WTC11 (cell line): ENCODE measurements around the gene APOL1. TPM values are rescaled to one million over a fixed set of nuclear protein-coding genes. Genes with fewer than 3 reads are reported as not detected.

Experiments used
- ATAC-seq: fragments of 200-7000 bp; cut with Tn5 transposase; 2 replicates; pipeline ENCODE4 v1.10.0; 2021; ENCODE audit warnings: mild to moderate bottlenecking, moderate library complexity
- CTCF ChIA-PET: fragments of 300-600 bp; sonication (Branson Sonifier 250); formaldehyde crosslinking; loops from one replicate; lab custom pipeline; 2021; ENCODE audit warnings: antibody characterized with exemption; lab: Charles Lee
- POLR2A ChIA-PET: fragments of 350-600 bp; sonication (Branson Sonifier 250); formaldehyde crosslinking; loops from one replicate; lab custom pipeline; 2021; ENCODE audit warnings: antibody characterized with exemption; lab: Charles Lee
- DNase-seq: peaks from one replicate; pipeline ENCODE4 v3.0.0; 2021; ENCODE audit warnings: low spot score
- H3K27ac Mint-ChIP-seq: 2 replicates; pipeline ENCODE4 v1.8.0; 2021; ENCODE audit warnings: mixed read lengths
- H3K27me3 Mint-ChIP-seq: 2 replicates; pipeline ENCODE4 v1.8.0; 2021; ENCODE audit warnings: low read depth, mild to moderate bottlenecking, moderate library complexity, mixed read lengths
- H3K36me3 Mint-ChIP-seq: 2 replicates; pipeline ENCODE4 v1.8.0; 2021; ENCODE audit warnings: mixed read lengths
- H3K4me1 Mint-ChIP-seq: 2 replicates; pipeline ENCODE4 v1.8.0; 2022; ENCODE audit warnings: mixed read lengths
- H3K4me3 Mint-ChIP-seq: 2 replicates; pipeline ENCODE4 v1.8.0; 2021; ENCODE audit warnings: mild to moderate bottlenecking, moderate library complexity, mixed read lengths
- H3K9me3 Mint-ChIP-seq: 2 replicates; pipeline ENCODE4 v1.8.0; 2021; ENCODE audit warnings: mixed read lengths
- ATF1 ChIP-seq: sonication (generic); formaldehyde crosslinking; IDR thresholded peaks from 2 replicates; pipeline ENCODE4 v1.8.1; 2023; ENCODE audit warnings: mild to moderate bottlenecking, moderate library complexity, missing genetic modification reagents
- CBFB ChIP-seq: sonication (generic); formaldehyde crosslinking; IDR thresholded peaks from 2 replicates; pipeline ENCODE4 v1.8.1; 2022; ENCODE audit warnings: mild to moderate bottlenecking, low read depth, missing genetic modification reagents
- ELF4 ChIP-seq: sonication (generic); formaldehyde crosslinking; IDR thresholded peaks from 2 replicates; pipeline ENCODE4 v1.8.1; 2022; ENCODE audit warnings: low read depth, mild to moderate bottlenecking, moderate library complexity, missing genetic modification reagents
- ESRRA ChIP-seq: sonication (generic); formaldehyde crosslinking; IDR thresholded peaks from 2 replicates; pipeline ENCODE4 v1.8.1; 2022; ENCODE audit warnings: mild to moderate bottlenecking, missing genetic modification reagents, borderline replicate concordance
- GRHL2 ChIP-seq: fragments of 250-450 bp; sonication (Bioruptor Pico); IDR thresholded peaks from 2 replicates; pipeline ENCODE4 v1.8.0; 2022; ENCODE audit warnings: mild to moderate bottlenecking, moderate library complexity; ENCODE audit not compliant: insufficient replicate concordance, severe bottlenecking
- GTF2I ChIP-seq: fragments of 250-450 bp; sonication (Bioruptor Pico); conservative IDR thresholded peaks from 2 replicates; pipeline ENCODE4 v1.4.0; 2021; ENCODE audit warnings: mild to moderate bottlenecking
- IRF2 ChIP-seq: sonication (generic); formaldehyde crosslinking; IDR thresholded peaks from 2 replicates; pipeline ENCODE4 v1.8.0; 2022; ENCODE audit warnings: low read depth, missing genetic modification reagents, borderline replicate concordance
- NFE2L1 ChIP-seq: sonication (generic); formaldehyde crosslinking; IDR thresholded peaks from 2 replicates; pipeline ENCODE4 v1.8.1; 2023; ENCODE audit warnings: missing genetic modification reagents
- NR1H2 ChIP-seq: sonication (generic); formaldehyde crosslinking; IDR thresholded peaks from 2 replicates; pipeline ENCODE4 v1.9.0; 2021; ENCODE audit warnings: mild to moderate bottlenecking, moderate library complexity, missing genetic modification reagents
- OVOL2 ChIP-seq: fragments of 250-450 bp; sonication (Bioruptor Pico); IDR thresholded peaks from 2 replicates; pipeline ENCODE4 v1.9.0; 2021; ENCODE audit warnings: mild to moderate bottlenecking, borderline replicate concordance
- RELA ChIP-seq: sonication (generic); formaldehyde crosslinking; IDR thresholded peaks from 2 replicates; pipeline ENCODE4 v1.8.1; 2022; ENCODE audit warnings: missing genetic modification reagents, mild to moderate bottlenecking, borderline replicate concordance
- TEAD1 ChIP-seq: sonication (generic); formaldehyde crosslinking; IDR thresholded peaks from 2 replicates; pipeline ENCODE4 v1.8.0; 2022; ENCODE audit warnings: mild to moderate bottlenecking, missing genetic modification reagents
- TEAD4 ChIP-seq: sonication (generic); formaldehyde crosslinking; IDR thresholded peaks from 2 replicates; pipeline ENCODE4 v1.8.0; 2022; ENCODE audit warnings: mild to moderate bottlenecking, missing genetic modification reagents
- ZNF138 ChIP-seq: sonication (generic); formaldehyde crosslinking; conservative IDR thresholded peaks from 2 replicates; pipeline ENCODE4 v1.8.1; 2022; ENCODE audit warnings: mild to moderate bottlenecking, moderate library complexity, missing genetic modification reagents
- ZNF232 ChIP-seq: sonication (generic); formaldehyde crosslinking; IDR thresholded peaks from 2 replicates; pipeline ENCODE4 v1.8.0; 2022; ENCODE audit warnings: mild to moderate bottlenecking, missing genetic modification reagents
- ZNF423 ChIP-seq: fragments of 250-450 bp; sonication (Bioruptor Pico); IDR thresholded peaks from 2 replicates; pipeline ENCODE4 v2.1.2; 2022; ENCODE audit warnings: mild to moderate bottlenecking, moderate library complexity
- total RNA-seq: library from RNA; stranded (reverse); gene quantifications from 3 replicates; pipeline ENCODE4 v1.2.3, GENCODE V29; 2021
- TF ChIP-seq, protein P1 (sequence below): sonication (generic); formaldehyde crosslinking; conservative IDR thresholded peaks from 2 replicates; pipeline ENCODE4 v1.8.1; 2023; ENCODE audit warnings: mild to moderate bottlenecking, low read depth, missing genetic modification reagents, moderate library complexity
- TF ChIP-seq, protein P2 (sequence below): sonication (generic); formaldehyde crosslinking; IDR thresholded peaks from 2 replicates; pipeline ENCODE4 v1.8.1; 2023; ENCODE audit warnings: mild to moderate bottlenecking, missing genetic modification reagents, moderate library complexity
- TF ChIP-seq, protein P3 (sequence below): sonication (generic); formaldehyde crosslinking; IDR thresholded peaks from 2 replicates; pipeline ENCODE4 v1.8.1; 2023; ENCODE audit warnings: mild to moderate bottlenecking, missing genetic modification reagents
- TF ChIP-seq, protein P4 (sequence below): fragments of 250-450 bp; sonication (Bioruptor Pico); conservative IDR thresholded peaks from 2 replicates; pipeline ENCODE4 v1.9.0; 2021; ENCODE audit warnings: mild to moderate bottlenecking
- TF ChIP-seq, protein P5 (sequence below): fragments of 200-600 bp; IDR thresholded peaks from 2 replicates; pipeline ENCODE4 v1.8.0; 2022; ENCODE audit warnings: antibody characterized with exemption
- TF ChIP-seq, protein P6 (sequence below): fragments of 250-450 bp; sonication (Bioruptor Pico); IDR thresholded peaks from 2 replicates; pipeline ENCODE4 v1.9.0; 2021; ENCODE audit warnings: mild to moderate bottlenecking
- TF ChIP-seq, protein P7 (sequence below): sonication (generic); formaldehyde crosslinking; IDR thresholded peaks from 2 replicates; pipeline ENCODE4 v1.8.0; 2023; ENCODE audit warnings: missing genetic modification reagents

The APOL1 gene
- total RNA-seq, 1 experiment from 2014 or later = 0.35 TPM

DNA sequence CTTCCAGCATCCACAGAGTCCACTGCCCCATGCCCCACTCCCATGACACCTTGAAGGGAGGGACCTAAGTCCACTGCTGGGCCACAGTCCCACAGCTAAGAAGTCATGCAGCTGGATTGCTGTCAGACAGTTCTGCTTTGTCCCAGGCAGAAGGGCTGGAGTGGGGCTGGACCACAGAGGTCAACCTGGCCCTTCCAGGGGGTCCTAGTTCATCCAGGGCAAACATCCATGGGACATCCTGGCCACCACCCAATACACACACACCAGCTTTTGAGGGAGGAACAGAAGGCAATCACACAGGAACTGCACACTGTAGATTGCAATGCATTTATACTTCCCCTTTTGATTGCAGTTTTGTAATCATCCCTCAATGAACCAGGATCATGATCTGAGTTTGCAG lies 40.0 kb upstream of the APOL1 start:
- TF ChIP-seq ZNF423 (no peak), OVOL2 (no peak), ATF1 (no peak), ZNF138 (CRISPR knock-in tag) (no peak), GTF2I (CRISPR knock-in tag) (no peak), IRF2 (CRISPR knock-in tag) (no peak), TEAD4 (no peak)
- TF ChIP-seq, protein P1, sequence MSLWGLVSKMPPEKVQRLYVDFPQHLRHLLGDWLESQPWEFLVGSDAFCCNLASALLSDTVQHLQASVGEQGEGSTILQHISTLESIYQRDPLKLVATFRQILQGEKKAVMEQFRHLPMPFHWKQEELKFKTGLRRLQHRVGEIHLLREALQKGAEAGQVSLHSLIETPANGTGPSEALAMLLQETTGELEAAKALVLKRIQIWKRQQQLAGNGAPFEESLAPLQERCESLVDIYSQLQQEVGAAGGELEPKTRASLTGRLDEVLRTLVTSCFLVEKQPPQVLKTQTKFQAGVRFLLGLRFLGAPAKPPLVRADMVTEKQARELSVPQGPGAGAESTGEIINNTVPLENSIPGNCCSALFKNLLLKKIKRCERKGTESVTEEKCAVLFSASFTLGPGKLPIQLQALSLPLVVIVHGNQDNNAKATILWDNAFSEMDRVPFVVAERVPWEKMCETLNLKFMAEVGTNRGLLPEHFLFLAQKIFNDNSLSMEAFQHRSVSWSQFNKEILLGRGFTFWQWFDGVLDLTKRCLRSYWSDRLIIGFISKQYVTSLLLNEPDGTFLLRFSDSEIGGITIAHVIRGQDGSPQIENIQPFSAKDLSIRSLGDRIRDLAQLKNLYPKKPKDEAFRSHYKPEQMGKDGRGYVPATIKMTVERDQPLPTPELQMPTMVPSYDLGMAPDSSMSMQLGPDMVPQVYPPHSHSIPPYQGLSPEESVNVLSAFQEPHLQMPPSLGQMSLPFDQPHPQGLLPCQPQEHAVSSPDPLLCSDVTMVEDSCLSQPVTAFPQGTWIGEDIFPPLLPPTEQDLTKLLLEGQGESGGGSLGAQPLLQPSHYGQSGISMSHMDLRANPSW (CRISPR knock-in tag) = no peak
- TF ChIP-seq, protein P2, sequence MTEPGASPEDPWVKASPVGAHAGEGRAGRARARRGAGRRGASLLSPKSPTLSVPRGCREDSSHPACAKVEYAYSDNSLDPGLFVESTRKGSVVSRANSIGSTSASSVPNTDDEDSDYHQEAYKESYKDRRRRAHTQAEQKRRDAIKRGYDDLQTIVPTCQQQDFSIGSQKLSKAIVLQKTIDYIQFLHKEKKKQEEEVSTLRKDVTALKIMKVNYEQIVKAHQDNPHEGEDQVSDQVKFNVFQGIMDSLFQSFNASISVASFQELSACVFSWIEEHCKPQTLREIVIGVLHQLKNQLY (CRISPR knock-in tag) = no peak
- TF ChIP-seq, protein P3, sequence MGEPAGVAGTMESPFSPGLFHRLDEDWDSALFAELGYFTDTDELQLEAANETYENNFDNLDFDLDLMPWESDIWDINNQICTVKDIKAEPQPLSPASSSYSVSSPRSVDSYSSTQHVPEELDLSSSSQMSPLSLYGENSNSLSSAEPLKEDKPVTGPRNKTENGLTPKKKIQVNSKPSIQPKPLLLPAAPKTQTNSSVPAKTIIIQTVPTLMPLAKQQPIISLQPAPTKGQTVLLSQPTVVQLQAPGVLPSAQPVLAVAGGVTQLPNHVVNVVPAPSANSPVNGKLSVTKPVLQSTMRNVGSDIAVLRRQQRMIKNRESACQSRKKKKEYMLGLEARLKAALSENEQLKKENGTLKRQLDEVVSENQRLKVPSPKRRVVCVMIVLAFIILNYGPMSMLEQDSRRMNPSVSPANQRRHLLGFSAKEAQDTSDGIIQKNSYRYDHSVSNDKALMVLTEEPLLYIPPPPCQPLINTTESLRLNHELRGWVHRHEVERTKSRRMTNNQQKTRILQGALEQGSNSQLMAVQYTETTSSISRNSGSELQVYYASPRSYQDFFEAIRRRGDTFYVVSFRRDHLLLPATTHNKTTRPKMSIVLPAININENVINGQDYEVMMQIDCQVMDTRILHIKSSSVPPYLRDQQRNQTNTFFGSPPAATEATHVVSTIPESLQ = no peak
- TF ChIP-seq, protein P4, sequence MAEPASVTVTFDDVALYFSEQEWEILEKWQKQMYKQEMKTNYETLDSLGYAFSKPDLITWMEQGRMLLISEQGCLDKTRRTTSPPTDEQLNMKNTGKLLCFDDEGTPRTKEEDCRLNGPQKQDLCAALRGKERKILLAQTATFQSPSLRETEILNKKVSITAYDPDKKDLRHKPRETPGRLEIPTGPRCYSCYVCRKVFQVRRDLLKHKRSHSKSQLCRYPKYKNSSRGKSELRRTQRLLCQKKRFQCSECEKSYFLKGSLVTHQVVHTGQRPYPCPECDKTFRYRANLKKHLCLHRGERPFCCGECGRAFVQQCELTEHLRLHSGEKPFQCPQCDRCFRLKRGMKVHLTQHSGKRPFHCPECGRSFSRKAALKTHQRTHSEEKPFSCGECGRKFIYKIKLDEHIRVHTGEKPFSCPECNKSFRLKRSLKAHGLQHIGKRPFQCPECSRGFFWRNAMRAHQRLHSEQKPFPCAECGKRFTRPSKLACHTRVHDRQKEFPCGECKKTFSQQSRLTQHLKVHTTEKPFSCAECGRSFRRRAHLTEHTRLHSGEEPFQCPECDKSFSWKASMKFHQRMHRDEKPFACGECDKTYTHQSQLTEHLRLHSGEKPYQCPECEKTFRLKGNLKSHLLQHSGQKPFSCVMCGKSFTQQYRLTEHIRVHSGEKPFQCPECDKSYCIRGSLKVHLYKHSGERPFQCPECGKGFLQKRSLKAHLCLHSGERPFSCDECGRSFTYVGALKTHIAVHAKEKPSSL (CRISPR knock-in tag) = no peak
- TF ChIP-seq, protein P5, sequence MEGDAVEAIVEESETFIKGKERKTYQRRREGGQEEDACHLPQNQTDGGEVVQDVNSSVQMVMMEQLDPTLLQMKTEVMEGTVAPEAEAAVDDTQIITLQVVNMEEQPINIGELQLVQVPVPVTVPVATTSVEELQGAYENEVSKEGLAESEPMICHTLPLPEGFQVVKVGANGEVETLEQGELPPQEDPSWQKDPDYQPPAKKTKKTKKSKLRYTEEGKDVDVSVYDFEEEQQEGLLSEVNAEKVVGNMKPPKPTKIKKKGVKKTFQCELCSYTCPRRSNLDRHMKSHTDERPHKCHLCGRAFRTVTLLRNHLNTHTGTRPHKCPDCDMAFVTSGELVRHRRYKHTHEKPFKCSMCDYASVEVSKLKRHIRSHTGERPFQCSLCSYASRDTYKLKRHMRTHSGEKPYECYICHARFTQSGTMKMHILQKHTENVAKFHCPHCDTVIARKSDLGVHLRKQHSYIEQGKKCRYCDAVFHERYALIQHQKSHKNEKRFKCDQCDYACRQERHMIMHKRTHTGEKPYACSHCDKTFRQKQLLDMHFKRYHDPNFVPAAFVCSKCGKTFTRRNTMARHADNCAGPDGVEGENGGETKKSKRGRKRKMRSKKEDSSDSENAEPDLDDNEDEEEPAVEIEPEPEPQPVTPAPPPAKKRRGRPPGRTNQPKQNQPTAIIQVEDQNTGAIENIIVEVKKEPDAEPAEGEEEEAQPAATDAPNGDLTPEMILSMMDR = no peak
- TF ChIP-seq, protein P6, sequence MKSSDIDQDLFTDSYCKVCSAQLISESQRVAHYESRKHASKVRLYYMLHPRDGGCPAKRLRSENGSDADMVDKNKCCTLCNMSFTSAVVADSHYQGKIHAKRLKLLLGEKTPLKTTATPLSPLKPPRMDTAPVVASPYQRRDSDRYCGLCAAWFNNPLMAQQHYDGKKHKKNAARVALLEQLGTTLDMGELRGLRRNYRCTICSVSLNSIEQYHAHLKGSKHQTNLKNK (CRISPR knock-in tag) = no peak
- peaks cover 19% of the 10 kb centered on the region for H3K36me3 Mint-ChIP-seq
- peaks cover 21% of the 10 kb centered on the region for H3K27me3 Mint-ChIP-seq
- ChIA-PET CTCF (no interaction called here), POLR2A (no interaction called here)
- H3K9me3 Mint-ChIP-seq = peaks cover 39% of the 10 kb centered on the region
- ATAC-seq = no peak
- no peak overlapping the region for H3K27ac Mint-ChIP-seq
- no peaks in the 10 kb centered on the region for H3K4me1 Mint-ChIP-seq
- DNase-seq = no peak
- no peak overlapping the region for H3K4me3 Mint-ChIP-seq

DNA sequence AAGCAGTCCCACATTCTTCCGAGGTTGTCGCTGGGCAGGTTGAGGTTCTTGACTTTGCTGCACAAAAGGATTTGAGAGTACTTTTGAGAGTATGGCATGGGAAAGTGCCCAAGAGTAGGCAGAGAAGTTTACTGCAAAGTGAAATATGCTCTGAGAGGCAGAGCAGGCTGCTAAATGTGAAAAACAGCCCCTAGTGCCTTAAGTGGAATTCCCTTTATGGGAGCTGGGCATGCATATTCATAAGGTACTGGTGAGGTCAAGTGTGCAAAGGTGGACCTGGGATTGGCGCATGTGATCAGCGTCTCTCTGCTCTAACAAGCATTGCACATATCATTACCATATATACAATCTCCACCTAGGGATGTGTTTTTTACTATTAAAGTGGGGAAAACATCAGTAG lies 39.3 kb upstream of the APOL1 start:
- H3K36me3 Mint-ChIP-seq = peaks cover 19% of the 10 kb centered on the region
- H3K27ac Mint-ChIP-seq = no peak overlapping the region
- H3K27me3 Mint-ChIP-seq = peaks cover 21% of the 10 kb centered on the region
- DNase-seq (no peak), ATAC-seq (no peak)
- CTCF ChIA-PET = interaction anchor here (1.2 kb wide), 1 partner anchor 34 kb away, joined by 3 read pairs; no protein-coding TSS in a partner anchor
- POLR2A ChIA-PET = no interaction called here
- H3K4me3 Mint-ChIP-seq = no peak overlapping the region
- no peak for TF ChIP-seq ELF4 (CRISPR knock-in tag)
- no peak for TF ChIP-seq NR1H2
- TF ChIP-seq TEAD1 (CRISPR knock-in tag) = no peak
- TF ChIP-seq ZNF423 = no peak
- TF ChIP-seq NFE2L1 (CRISPR knock-in tag) = no peak
- no peak for TF ChIP-seq ESRRA
- no peak for TF ChIP-seq GRHL2 (CRISPR knock-in tag)
- TF ChIP-seq CBFB = no peak
- TF ChIP-seq, protein P7, sequence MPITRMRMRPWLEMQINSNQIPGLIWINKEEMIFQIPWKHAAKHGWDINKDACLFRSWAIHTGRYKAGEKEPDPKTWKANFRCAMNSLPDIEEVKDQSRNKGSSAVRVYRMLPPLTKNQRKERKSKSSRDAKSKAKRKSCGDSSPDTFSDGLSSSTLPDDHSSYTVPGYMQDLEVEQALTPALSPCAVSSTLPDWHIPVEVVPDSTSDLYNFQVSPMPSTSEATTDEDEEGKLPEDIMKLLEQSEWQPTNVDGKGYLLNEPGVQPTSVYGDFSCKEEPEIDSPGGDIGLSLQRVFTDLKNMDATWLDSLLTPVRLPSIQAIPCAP (CRISPR knock-in tag) = no peak
- no peak for TF ChIP-seq RELA (CRISPR knock-in tag)
- no peak for TF ChIP-seq ZNF232
- TF ChIP-seq, all 79 proteins: peak for 0
- H3K4me1 Mint-ChIP-seq = no peaks in the 10 kb centered on the region
- H3K9me3 Mint-ChIP-seq = peaks cover 35% of the 10 kb centered on the region
